GM23338 (cell line): ENCODE results near the gene EFS. TPM values are rescaled to one million over a fixed set of nuclear protein-coding genes. Genes with fewer than 3 reads are reported as not detected.

Experiments used
- ATAC-seq: fragments of 200-7000 bp; cut with Tn5 transposase; 3 replicates; pipeline ENCODE4 v1.9.1; 2020
- DNase-seq: peaks from one replicate; pipeline ENCODE4 v3.0.0-alpha.2; 2015; ENCODE audit warnings: low spot score
- H2AFZ ChIP-seq: fragments of 200-600 bp; sonication (generic); 2 replicates; pipeline ENCODE4 v1.8.0; 2016; ENCODE audit warnings: antibody characterized with exemption, mild to moderate bottlenecking, moderate library complexity
- H3F3A ChIP-seq: fragments of 200-600 bp; sonication (generic); replicated peaks from 2 replicates; pipeline ENCODE4 v1.8.0; 2017; ENCODE audit warnings: antibody characterized with exemption, mixed run types, low read depth
- H3K27ac ChIP-seq: fragments of 200-600 bp; sonication (generic); 2 replicates; pipeline ENCODE4 v1.6.1; 2016; ENCODE audit warnings: low read depth
- H3K27me3 ChIP-seq: fragments of 200-600 bp; sonication (generic); 2 replicates; pipeline ENCODE4 v1.8.0; 2016; ENCODE audit warnings: mild to moderate bottlenecking, mixed run types, moderate library complexity; ENCODE audit not compliant: insufficient read depth
- H3K36me3 ChIP-seq: fragments of 200-600 bp; sonication (generic); 2 replicates; pipeline ENCODE4 v1.8.0; 2016; ENCODE audit warnings: mild to moderate bottlenecking; ENCODE audit not compliant: insufficient read depth
- H3K4me1 ChIP-seq: fragments of 200-600 bp; sonication (generic); 2 replicates; pipeline ENCODE4 v1.8.0; 2016; ENCODE audit warnings: mild to moderate bottlenecking, moderate library complexity; ENCODE audit not compliant: insufficient read depth
- H3K4me2 ChIP-seq: fragments of 200-600 bp; sonication (generic); 2 replicates; pipeline ENCODE4 v1.7.1; 2017; ENCODE audit warnings: mixed run types
- H3K4me3 ChIP-seq: fragments of 200-600 bp; sonication (generic); 2 replicates; pipeline ENCODE4 v1.6.1; 2016; ENCODE audit warnings: mixed run types
- H3K79me2 ChIP-seq: fragments of 200-600 bp; sonication (generic); replicated peaks from 2 replicates; pipeline ENCODE4 v1.8.0; 2017; ENCODE audit warnings: mild to moderate bottlenecking; ENCODE audit not compliant: insufficient read depth
- H3K9me2 ChIP-seq: fragments of 200-600 bp; sonication (generic); 2 replicates; pipeline ENCODE4 v1.8.0; 2017; ENCODE audit not compliant: insufficient read depth
- H4K20me1 ChIP-seq: fragments of 200-600 bp; sonication (generic); replicated peaks from 2 replicates; pipeline ENCODE4 v1.8.0; 2017; ENCODE audit warnings: mild to moderate bottlenecking; ENCODE audit not compliant: insufficient read depth
- H3K27ac Mint-ChIP-seq: 2 replicates; pipeline ENCODE4 v1.8.0; 2020; ENCODE audit warnings: inconsistent platforms, mild to moderate bottlenecking, moderate library complexity, mixed read lengths
- H3K27me3 Mint-ChIP-seq: 3 replicates; pipeline ENCODE4 v1.8.0; 2022; ENCODE audit warnings: low read depth, mild to moderate bottlenecking, moderate library complexity, mixed read lengths, inconsistent platforms; ENCODE audit not compliant: insufficient read depth, poor library complexity
- H3K36me3 Mint-ChIP-seq: 3 replicates; pipeline ENCODE4 v1.8.0; 2021; ENCODE audit warnings: low read depth, mild to moderate bottlenecking, inconsistent platforms, moderate library complexity, mixed read lengths
- H3K4me1 Mint-ChIP-seq: 3 replicates; pipeline ENCODE4 v1.8.0; 2020; ENCODE audit warnings: mild to moderate bottlenecking, inconsistent platforms, mixed read lengths
- H3K4me3 Mint-ChIP-seq: 3 replicates; pipeline ENCODE4 v1.8.0; 2021; ENCODE audit warnings: moderate library complexity, mild to moderate bottlenecking, inconsistent platforms, mixed read lengths
- H3K9me3 Mint-ChIP-seq: 3 replicates; pipeline ENCODE4 v1.8.0; 2020; ENCODE audit warnings: moderate library complexity, mild to moderate bottlenecking, inconsistent platforms, mixed read lengths
- CREB1 ChIP-seq: fragments of 250-450 bp; sonication (Bioruptor Pico); IDR thresholded peaks from 2 replicates; pipeline ENCODE4 v1.5.0; 2020; ENCODE audit warnings: low read depth, mild to moderate bottlenecking, moderate library complexity
- EZH2 ChIP-seq: fragments of 200-600 bp; sonication (generic); IDR thresholded peaks from one replicate; pipeline ENCODE4 v1.8.0; 2017; ENCODE audit warnings: antibody characterized with exemption, mild to moderate bottlenecking, low read depth; ENCODE audit not compliant: unreplicated experiment
- EZH2phosphoT487 ChIP-seq: fragments of 200-600 bp; sonication (generic); IDR thresholded peaks from one replicate; pipeline ENCODE4 v1.8.1; 2018; ENCODE audit warnings: antibody characterized with exemption; ENCODE audit not compliant: unreplicated experiment
- JUNB ChIP-seq: IDR thresholded peaks from one replicate; pipeline ENCODE4 v1.6.1; 2016; ENCODE audit warnings: antibody characterized with exemption; ENCODE audit not compliant: unreplicated experiment
- NANOG ChIP-seq: IDR thresholded peaks from 2 replicates; pipeline ENCODE4 v1.6.1; 2016; ENCODE audit warnings: antibody characterized with exemption, borderline replicate concordance
- POLR2AphosphoS5 ChIP-seq: IDR thresholded peaks from 2 replicates; pipeline ENCODE4 v1.6.1; 2016; ENCODE audit warnings: antibody characterized with exemption, low read depth
- STAT1 ChIP-seq: IDR thresholded peaks from one replicate; pipeline ENCODE4 v1.6.1; 2016; ENCODE audit warnings: antibody characterized with exemption; ENCODE audit not compliant: unreplicated experiment
- ZNF114 ChIP-seq: fragments of 250-450 bp; sonication (Bioruptor Pico); IDR thresholded peaks from 2 replicates; pipeline ENCODE4 v1.5.0; 2020; ENCODE audit warnings: mild to moderate bottlenecking, moderate library complexity
- ZNF331 ChIP-seq: fragments of 250-450 bp; sonication (Bioruptor Pico); IDR thresholded peaks from 2 replicates; pipeline ENCODE4 v1.5.0; 2020; ENCODE audit warnings: low read depth, mild to moderate bottlenecking, moderate library complexity
- polyA plus RNA-seq: library from polyadenylated mRNA; unstranded; fragments of >200 nt; fragmentation: Nextera tagmentation; extraction: Ambion mirVana; gene quantifications from 2 replicates; pipeline ENCODE4 v1.2.1, GENCODE V29; 2016
- total RNA-seq: library from RNA; depleted of rRNA; stranded (reverse); fragments of >200 nt; shearing (Covaris generic); gene quantifications from 2 replicates; pipeline ENCODE4 v1.2.3, GENCODE V29; 2014
- TF ChIP-seq, protein P1 (sequence below): IDR thresholded peaks from one replicate; pipeline ENCODE4 v1.6.1; 2018; ENCODE audit warnings: antibody characterized with exemption; ENCODE audit not compliant: unreplicated experiment
- TF ChIP-seq, protein P2 (sequence below), 2 experiments: fragments of 200-600 bp in 1 of 2; sonication (generic) in 1 of 2; conservative IDR thresholded peaks; 2 replicates each; pipeline versions ENCODE4 v1.5.1 to v1.6.1; 2016 to 2017; ENCODE audit warnings: antibody characterized with exemption in 2 of 2, low read depth in 2 of 2, mild to moderate bottlenecking in 2 of 2, moderate library complexity in 1 of 2
- TF ChIP-seq, protein P3 (sequence below): IDR thresholded peaks from 2 replicates; pipeline ENCODE4 v1.6.1; 2016; ENCODE audit warnings: antibody characterized with exemption
- TF ChIP-seq, protein P4 (sequence below): fragments of 250-450 bp; sonication (Bioruptor Pico); IDR thresholded peaks from 2 replicates; pipeline ENCODE4 v1.5.0; 2020; ENCODE audit warnings: mild to moderate bottlenecking, moderate library complexity

Gene EFS
- total and polyA plus RNA-seq, 2 experiments from 2014 or later: 5.1 to 18.9 TPM

DNA sequence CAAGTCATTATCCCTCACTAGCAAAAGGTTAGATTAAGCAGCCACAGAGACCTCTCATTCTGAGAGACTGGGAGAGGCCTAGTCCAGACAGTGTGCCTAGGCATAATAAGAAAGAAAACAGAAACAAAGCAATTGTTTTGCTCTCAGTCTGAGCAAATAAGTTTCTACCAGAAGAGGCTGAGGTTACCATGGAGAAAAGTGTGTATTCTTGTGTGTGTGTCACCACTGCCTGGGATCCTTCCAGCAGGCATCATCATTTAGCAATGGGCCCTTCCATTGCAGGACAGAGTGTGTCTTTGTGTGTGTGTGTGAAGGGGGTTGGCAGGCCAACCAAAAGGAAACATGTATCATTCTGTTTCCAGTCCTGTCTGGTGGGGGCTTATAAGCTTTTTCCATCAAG is 3.7 kb downstream of the EFS start:
- Mint-ChIP-seq H3K27me3 (peaks cover 21% of the 10 kb centered on the region), H3K4me3 (no peak overlapping the region; the same call in 2 of the 3 replicates), H3K27ac (no peak overlapping the region), H3K36me3 (peaks cover 30% of the 10 kb centered on the region), H3K9me3 (no peaks in the 10 kb centered on the region; the same call in 2 of the 3 replicates), H3K4me1 (peaks cover 33% of the 10 kb centered on the region)
- Histone ChIP-seq H3F3A (peaks cover 9% of the 10 kb centered on the region; the same call in 1 of the 2 replicates), H2AFZ (no peak overlapping the region), H3K79me2 (peaks cover 6% of the 10 kb centered on the region; the same call in 1 of the 2 replicates), H3K4me2 (no peak overlapping the region), H3K27me3 (peaks cover 16% of the 10 kb centered on the region), H3K9me2 (no peaks in the 10 kb centered on the region), H3K27ac (0 out of 2 replicates have a peak overlapping the region, but pooled peaks have one; percentile 12), H3K4me3 (no peak overlapping the region), H4K20me1 (peaks cover 3% of the 10 kb centered on the region; the same call in 1 of the 2 replicates), H3K36me3 (no peaks in the 10 kb centered on the region), H3K4me1 (peaks cover 22% of the 10 kb centered on the region)
- no peak for TF ChIP-seq EZH2
- TF ChIP-seq, protein P1, sequence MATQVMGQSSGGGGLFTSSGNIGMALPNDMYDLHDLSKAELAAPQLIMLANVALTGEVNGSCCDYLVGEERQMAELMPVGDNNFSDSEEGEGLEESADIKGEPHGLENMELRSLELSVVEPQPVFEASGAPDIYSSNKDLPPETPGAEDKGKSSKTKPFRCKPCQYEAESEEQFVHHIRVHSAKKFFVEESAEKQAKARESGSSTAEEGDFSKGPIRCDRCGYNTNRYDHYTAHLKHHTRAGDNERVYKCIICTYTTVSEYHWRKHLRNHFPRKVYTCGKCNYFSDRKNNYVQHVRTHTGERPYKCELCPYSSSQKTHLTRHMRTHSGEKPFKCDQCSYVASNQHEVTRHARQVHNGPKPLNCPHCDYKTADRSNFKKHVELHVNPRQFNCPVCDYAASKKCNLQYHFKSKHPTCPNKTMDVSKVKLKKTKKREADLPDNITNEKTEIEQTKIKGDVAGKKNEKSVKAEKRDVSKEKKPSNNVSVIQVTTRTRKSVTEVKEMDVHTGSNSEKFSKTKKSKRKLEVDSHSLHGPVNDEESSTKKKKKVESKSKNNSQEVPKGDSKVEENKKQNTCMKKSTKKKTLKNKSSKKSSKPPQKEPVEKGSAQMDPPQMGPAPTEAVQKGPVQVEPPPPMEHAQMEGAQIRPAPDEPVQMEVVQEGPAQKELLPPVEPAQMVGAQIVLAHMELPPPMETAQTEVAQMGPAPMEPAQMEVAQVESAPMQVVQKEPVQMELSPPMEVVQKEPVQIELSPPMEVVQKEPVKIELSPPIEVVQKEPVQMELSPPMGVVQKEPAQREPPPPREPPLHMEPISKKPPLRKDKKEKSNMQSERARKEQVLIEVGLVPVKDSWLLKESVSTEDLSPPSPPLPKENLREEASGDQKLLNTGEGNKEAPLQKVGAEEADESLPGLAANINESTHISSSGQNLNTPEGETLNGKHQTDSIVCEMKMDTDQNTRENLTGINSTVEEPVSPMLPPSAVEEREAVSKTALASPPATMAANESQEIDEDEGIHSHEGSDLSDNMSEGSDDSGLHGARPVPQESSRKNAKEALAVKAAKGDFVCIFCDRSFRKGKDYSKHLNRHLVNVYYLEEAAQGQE: no peak
- TF ChIP-seq, protein P2, sequence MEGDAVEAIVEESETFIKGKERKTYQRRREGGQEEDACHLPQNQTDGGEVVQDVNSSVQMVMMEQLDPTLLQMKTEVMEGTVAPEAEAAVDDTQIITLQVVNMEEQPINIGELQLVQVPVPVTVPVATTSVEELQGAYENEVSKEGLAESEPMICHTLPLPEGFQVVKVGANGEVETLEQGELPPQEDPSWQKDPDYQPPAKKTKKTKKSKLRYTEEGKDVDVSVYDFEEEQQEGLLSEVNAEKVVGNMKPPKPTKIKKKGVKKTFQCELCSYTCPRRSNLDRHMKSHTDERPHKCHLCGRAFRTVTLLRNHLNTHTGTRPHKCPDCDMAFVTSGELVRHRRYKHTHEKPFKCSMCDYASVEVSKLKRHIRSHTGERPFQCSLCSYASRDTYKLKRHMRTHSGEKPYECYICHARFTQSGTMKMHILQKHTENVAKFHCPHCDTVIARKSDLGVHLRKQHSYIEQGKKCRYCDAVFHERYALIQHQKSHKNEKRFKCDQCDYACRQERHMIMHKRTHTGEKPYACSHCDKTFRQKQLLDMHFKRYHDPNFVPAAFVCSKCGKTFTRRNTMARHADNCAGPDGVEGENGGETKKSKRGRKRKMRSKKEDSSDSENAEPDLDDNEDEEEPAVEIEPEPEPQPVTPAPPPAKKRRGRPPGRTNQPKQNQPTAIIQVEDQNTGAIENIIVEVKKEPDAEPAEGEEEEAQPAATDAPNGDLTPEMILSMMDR (conservative IDR thresholded peaks at IDR 0.05; ENCODE audit: low read depth in 2 of 2): no peak
- TF ChIP-seq, protein P3, sequence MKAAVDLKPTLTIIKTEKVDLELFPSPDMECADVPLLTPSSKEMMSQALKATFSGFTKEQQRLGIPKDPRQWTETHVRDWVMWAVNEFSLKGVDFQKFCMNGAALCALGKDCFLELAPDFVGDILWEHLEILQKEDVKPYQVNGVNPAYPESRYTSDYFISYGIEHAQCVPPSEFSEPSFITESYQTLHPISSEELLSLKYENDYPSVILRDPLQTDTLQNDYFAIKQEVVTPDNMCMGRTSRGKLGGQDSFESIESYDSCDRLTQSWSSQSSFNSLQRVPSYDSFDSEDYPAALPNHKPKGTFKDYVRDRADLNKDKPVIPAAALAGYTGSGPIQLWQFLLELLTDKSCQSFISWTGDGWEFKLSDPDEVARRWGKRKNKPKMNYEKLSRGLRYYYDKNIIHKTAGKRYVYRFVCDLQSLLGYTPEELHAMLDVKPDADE: no peak
- TF ChIP-seq CREB1 (CRISPR knock-in tag): no peak
- no peak for TF ChIP-seq STAT1
- TF ChIP-seq NANOG: no peak
- TF ChIP-seq EZH2phosphoT487: no peak
- no peak for TF ChIP-seq ZNF114
- no peak for TF ChIP-seq JUNB
- TF ChIP-seq, protein P4, sequence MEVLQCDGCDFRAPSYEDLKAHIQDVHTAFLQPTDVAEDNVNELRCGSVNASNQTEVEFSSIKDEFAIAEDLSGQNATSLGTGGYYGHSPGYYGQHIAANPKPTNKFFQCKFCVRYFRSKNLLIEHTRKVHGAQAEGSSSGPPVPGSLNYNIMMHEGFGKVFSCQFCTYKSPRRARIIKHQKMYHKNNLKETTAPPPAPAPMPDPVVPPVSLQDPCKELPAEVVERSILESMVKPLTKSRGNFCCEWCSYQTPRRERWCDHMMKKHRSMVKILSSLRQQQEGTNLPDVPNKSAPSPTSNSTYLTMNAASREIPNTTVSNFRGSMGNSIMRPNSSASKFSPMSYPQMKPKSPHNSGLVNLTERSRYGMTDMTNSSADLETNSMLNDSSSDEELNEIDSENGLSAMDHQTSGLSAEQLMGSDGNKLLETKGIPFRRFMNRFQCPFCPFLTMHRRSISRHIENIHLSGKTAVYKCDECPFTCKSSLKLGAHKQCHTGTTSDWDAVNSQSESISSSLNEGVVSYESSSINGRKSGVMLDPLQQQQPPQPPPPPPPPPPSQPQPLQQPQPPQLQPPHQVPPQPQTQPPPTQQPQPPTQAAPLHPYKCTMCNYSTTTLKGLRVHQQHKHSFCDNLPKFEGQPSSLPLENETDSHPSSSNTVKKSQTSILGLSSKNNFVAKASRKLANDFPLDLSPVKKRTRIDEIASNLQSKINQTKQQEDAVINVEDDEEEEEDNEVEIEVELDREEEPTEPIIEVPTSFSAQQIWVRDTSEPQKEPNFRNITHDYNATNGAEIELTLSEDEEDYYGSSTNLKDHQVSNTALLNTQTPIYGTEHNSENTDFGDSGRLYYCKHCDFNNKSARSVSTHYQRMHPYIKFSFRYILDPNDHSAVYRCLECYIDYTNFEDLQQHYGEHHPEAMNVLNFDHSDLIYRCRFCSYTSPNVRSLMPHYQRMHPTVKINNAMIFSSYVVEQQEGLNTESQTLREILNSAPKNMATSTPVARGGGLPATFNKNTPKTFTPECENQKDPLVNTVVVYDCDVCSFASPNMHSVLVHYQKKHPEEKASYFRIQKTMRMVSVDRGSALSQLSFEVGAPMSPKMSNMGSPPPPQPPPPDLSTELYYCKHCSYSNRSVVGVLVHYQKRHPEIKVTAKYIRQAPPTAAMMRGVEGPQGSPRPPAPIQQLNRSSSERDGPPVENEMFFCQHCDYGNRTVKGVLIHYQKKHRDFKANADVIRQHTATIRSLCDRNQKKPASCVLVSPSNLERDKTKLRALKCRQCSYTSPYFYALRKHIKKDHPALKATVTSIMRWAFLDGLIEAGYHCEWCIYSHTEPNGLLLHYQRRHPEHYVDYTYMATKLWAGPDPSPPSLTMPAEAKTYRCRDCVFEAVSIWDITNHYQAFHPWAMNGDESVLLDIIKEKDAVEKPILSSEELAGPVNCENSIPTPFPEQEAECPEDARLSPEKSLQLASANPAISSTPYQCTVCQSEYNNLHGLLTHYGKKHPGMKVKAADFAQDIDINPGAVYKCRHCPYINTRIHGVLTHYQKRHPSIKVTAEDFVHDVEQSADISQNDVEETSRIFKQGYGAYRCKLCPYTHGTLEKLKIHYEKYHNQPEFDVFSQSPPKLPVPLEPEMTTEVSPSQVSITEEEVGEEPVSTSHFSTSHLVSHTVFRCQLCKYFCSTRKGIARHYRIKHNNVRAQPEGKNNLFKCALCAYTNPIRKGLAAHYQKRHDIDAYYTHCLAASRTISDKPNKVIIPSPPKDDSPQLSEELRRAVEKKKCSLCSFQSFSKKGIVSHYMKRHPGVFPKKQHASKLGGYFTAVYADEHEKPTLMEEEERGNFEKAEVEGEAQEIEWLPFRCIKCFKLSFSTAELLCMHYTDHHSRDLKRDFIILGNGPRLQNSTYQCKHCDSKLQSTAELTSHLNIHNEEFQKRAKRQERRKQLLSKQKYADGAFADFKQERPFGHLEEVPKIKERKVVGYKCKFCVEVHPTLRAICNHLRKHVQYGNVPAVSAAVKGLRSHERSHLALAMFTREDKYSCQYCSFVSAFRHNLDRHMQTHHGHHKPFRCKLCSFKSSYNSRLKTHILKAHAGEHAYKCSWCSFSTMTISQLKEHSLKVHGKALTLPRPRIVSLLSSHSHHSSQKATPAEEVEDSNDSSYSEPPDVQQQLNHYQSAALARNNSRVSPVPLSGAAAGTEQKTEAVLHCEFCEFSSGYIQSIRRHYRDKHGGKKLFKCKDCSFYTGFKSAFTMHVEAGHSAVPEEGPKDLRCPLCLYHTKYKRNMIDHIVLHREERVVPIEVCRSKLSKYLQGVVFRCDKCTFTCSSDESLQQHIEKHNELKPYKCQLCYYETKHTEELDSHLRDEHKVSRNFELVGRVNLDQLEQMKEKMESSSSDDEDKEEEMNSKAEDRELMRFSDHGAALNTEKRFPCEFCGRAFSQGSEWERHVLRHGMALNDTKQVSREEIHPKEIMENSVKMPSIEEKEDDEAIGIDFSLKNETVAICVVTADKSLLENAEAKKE (CRISPR knock-in tag): no peak
- TF ChIP-seq ZNF331 (CRISPR knock-in tag): no peak
- TF ChIP-seq POLR2AphosphoS5: no peak
- no peak for ATAC-seq
- no peak for DNase-seq
